GM23338 (cell line): ENCODE measurements around the gene NXN. TPM values are rescaled to one million over a fixed set of nuclear protein-coding genes. Genes with fewer than 3 reads are reported as not detected.

Experiments
- ATAC-seq: fragments of 200-7000 bp; cut with Tn5 transposase; 3 replicates; pipeline ENCODE4 v1.9.1; 2020
- DNase-seq: peaks from one replicate; pipeline ENCODE4 v3.0.0-alpha.2; 2015; ENCODE audit warnings: low spot score
- H2AFZ ChIP-seq: fragments of 200-600 bp; sonication (generic); 2 replicates; pipeline ENCODE4 v1.8.0; 2016; ENCODE audit warnings: antibody characterized with exemption, mild to moderate bottlenecking, moderate library complexity
- H3F3A ChIP-seq: fragments of 200-600 bp; sonication (generic); replicated peaks from 2 replicates; pipeline ENCODE4 v1.8.0; 2017; ENCODE audit warnings: antibody characterized with exemption, mixed run types, low read depth
- H3K27ac ChIP-seq: fragments of 200-600 bp; sonication (generic); 2 replicates; pipeline ENCODE4 v1.6.1; 2016; ENCODE audit warnings: low read depth
- H3K27me3 ChIP-seq: fragments of 200-600 bp; sonication (generic); 2 replicates; pipeline ENCODE4 v1.8.0; 2016; ENCODE audit warnings: mild to moderate bottlenecking, mixed run types, moderate library complexity; ENCODE audit not compliant: insufficient read depth
- H3K36me3 ChIP-seq: fragments of 200-600 bp; sonication (generic); 2 replicates; pipeline ENCODE4 v1.8.0; 2016; ENCODE audit warnings: mild to moderate bottlenecking; ENCODE audit not compliant: insufficient read depth
- H3K4me1 ChIP-seq: fragments of 200-600 bp; sonication (generic); 2 replicates; pipeline ENCODE4 v1.8.0; 2016; ENCODE audit warnings: mild to moderate bottlenecking, moderate library complexity; ENCODE audit not compliant: insufficient read depth
- H3K4me2 ChIP-seq: fragments of 200-600 bp; sonication (generic); 2 replicates; pipeline ENCODE4 v1.7.1; 2017; ENCODE audit warnings: mixed run types
- H3K4me3 ChIP-seq: fragments of 200-600 bp; sonication (generic); 2 replicates; pipeline ENCODE4 v1.6.1; 2016; ENCODE audit warnings: mixed run types
- H3K79me2 ChIP-seq: fragments of 200-600 bp; sonication (generic); replicated peaks from 2 replicates; pipeline ENCODE4 v1.8.0; 2017; ENCODE audit warnings: mild to moderate bottlenecking; ENCODE audit not compliant: insufficient read depth
- H3K9me2 ChIP-seq: fragments of 200-600 bp; sonication (generic); 2 replicates; pipeline ENCODE4 v1.8.0; 2017; ENCODE audit not compliant: insufficient read depth
- H4K20me1 ChIP-seq: fragments of 200-600 bp; sonication (generic); replicated peaks from 2 replicates; pipeline ENCODE4 v1.8.0; 2017; ENCODE audit warnings: mild to moderate bottlenecking; ENCODE audit not compliant: insufficient read depth
- H3K27ac Mint-ChIP-seq: 2 replicates; pipeline ENCODE4 v1.8.0; 2020; ENCODE audit warnings: inconsistent platforms, mild to moderate bottlenecking, moderate library complexity, mixed read lengths
- H3K27me3 Mint-ChIP-seq: 3 replicates; pipeline ENCODE4 v1.8.0; 2022; ENCODE audit warnings: low read depth, mild to moderate bottlenecking, moderate library complexity, mixed read lengths, inconsistent platforms; ENCODE audit not compliant: insufficient read depth, poor library complexity
- H3K36me3 Mint-ChIP-seq: 3 replicates; pipeline ENCODE4 v1.8.0; 2021; ENCODE audit warnings: low read depth, mild to moderate bottlenecking, inconsistent platforms, moderate library complexity, mixed read lengths
- H3K4me1 Mint-ChIP-seq: 3 replicates; pipeline ENCODE4 v1.8.0; 2020; ENCODE audit warnings: mild to moderate bottlenecking, inconsistent platforms, mixed read lengths
- H3K4me3 Mint-ChIP-seq: 3 replicates; pipeline ENCODE4 v1.8.0; 2021; ENCODE audit warnings: moderate library complexity, mild to moderate bottlenecking, inconsistent platforms, mixed read lengths
- H3K9me3 Mint-ChIP-seq: 3 replicates; pipeline ENCODE4 v1.8.0; 2020; ENCODE audit warnings: moderate library complexity, mild to moderate bottlenecking, inconsistent platforms, mixed read lengths
- ETS1 ChIP-seq: IDR thresholded peaks from 2 replicates; pipeline ENCODE4 v1.6.1; 2016; ENCODE audit warnings: antibody characterized with exemption
- EZH2 ChIP-seq: fragments of 200-600 bp; sonication (generic); IDR thresholded peaks from one replicate; pipeline ENCODE4 v1.8.0; 2017; ENCODE audit warnings: antibody characterized with exemption, mild to moderate bottlenecking, low read depth; ENCODE audit not compliant: unreplicated experiment
- EZH2phosphoT487 ChIP-seq: fragments of 200-600 bp; sonication (generic); IDR thresholded peaks from one replicate; pipeline ENCODE4 v1.8.1; 2018; ENCODE audit warnings: antibody characterized with exemption; ENCODE audit not compliant: unreplicated experiment
- JUNB ChIP-seq: IDR thresholded peaks from one replicate; pipeline ENCODE4 v1.6.1; 2016; ENCODE audit warnings: antibody characterized with exemption; ENCODE audit not compliant: unreplicated experiment
- NANOG ChIP-seq: IDR thresholded peaks from 2 replicates; pipeline ENCODE4 v1.6.1; 2016; ENCODE audit warnings: antibody characterized with exemption, borderline replicate concordance
- REST ChIP-seq: IDR thresholded peaks from one replicate; pipeline ENCODE4 v1.6.1; 2018; ENCODE audit warnings: antibody characterized with exemption; ENCODE audit not compliant: unreplicated experiment
- STAT1 ChIP-seq: IDR thresholded peaks from one replicate; pipeline ENCODE4 v1.6.1; 2016; ENCODE audit warnings: antibody characterized with exemption; ENCODE audit not compliant: unreplicated experiment
- ZNF114 ChIP-seq: fragments of 250-450 bp; sonication (Bioruptor Pico); IDR thresholded peaks from 2 replicates; pipeline ENCODE4 v1.5.0; 2020; ENCODE audit warnings: mild to moderate bottlenecking, moderate library complexity
- ZNF331 ChIP-seq: fragments of 250-450 bp; sonication (Bioruptor Pico); IDR thresholded peaks from 2 replicates; pipeline ENCODE4 v1.5.0; 2020; ENCODE audit warnings: low read depth, mild to moderate bottlenecking, moderate library complexity
- ZNF462 ChIP-seq: fragments of 250-450 bp; sonication (Bioruptor Pico); IDR thresholded peaks from 2 replicates; pipeline ENCODE4 v1.5.0; 2020; ENCODE audit warnings: mild to moderate bottlenecking, moderate library complexity
- polyA plus RNA-seq: library from polyadenylated mRNA; unstranded; fragments of >200 nt; fragmentation: Nextera tagmentation; extraction: Ambion mirVana; gene quantifications from 2 replicates; pipeline ENCODE4 v1.2.1, GENCODE V29; 2016
- total RNA-seq: library from RNA; depleted of rRNA; stranded (reverse); fragments of >200 nt; shearing (Covaris generic); gene quantifications from 2 replicates; pipeline ENCODE4 v1.2.3, GENCODE V29; 2014

Gene NXN
- total and polyA plus RNA-seq, 2 experiments from 2014 or later = 31.8 to 105 TPM

- H2AFZ ChIP-seq = no peak overlapping the region
- DNase-seq (no peak), ATAC-seq (no peak)
- peaks cover 5% of the 10 kb centered on the region for H4K20me1 ChIP-seq
- no peak overlapping the region for H3K27ac Mint-ChIP-seq
- H3K36me3 ChIP-seq = no peaks in the 10 kb centered on the region; the same call in 1 of the 2 replicates
- H3K27me3 Mint-ChIP-seq = peaks cover 24% of the 10 kb centered on the region
- H3K27me3 ChIP-seq = no peaks in the 10 kb centered on the region
- peaks cover 11% of the 10 kb centered on the region for H3F3A ChIP-seq
- no peak overlapping the region for H3K4me3 Mint-ChIP-seq
- H3K4me1 Mint-ChIP-seq = peaks cover 12% of the 10 kb centered on the region
- peaks cover 25% of the 10 kb centered on the region for H3K36me3 Mint-ChIP-seq
- H3K27ac ChIP-seq = no peak overlapping the region
- no peaks in the 10 kb centered on the region; the same call in 2 of the 3 replicates for H3K9me3 Mint-ChIP-seq
- no peaks in the 10 kb centered on the region for H3K9me2 ChIP-seq
- H3K4me1 ChIP-seq = no peaks in the 10 kb centered on the region
- no peak overlapping the region for H3K4me2 ChIP-seq
- H3K4me3 ChIP-seq = no peak overlapping the region
- no peaks in the 10 kb centered on the region for H3K79me2 ChIP-seq
- TF ChIP-seq STAT1 (no peak), NANOG (no peak), ZNF331 (CRISPR knock-in tag) (no peak), EZH2 (no peak), ZNF462 (CRISPR knock-in tag) (no peak), JUNB (no peak), EZH2phosphoT487 (no peak), ETS1 (no peak), ZNF114 (no peak), REST (no peak)
Observed at GRCh38 chr17:796609-797008, 183.0 kb downstream of the NXN start.
